ENCODE measurements around the gene PLA2G4E. TPM values are rescaled to one million over a fixed set of nuclear protein-coding genes. Genes with fewer than 3 reads are reported as not detected.

The PLA2G4E gene
- total RNA-seq, 1 donor from 2014 or later, result not detected

- ATAC-seq, result no peak
- DNase-seq (ENCODE audit: low spot score), result peak; percentile 45
- intact Hi-C loops (cut with DNase I), result loop anchor here (10.0 kb wide), 1 partner anchor 100 kb away; no protein-coding TSS in a partner anchor
These were observed 36.2 kb downstream of the PLA2G4E start for GRCh38 chr15:41984622-41985021.

GRCh38 chr15:41983621-41984571 is 36.9 kb downstream of the PLA2G4E start:
- DNase-seq (ENCODE audit: low spot score), result peak; percentile 36
- intact Hi-C loops (cut with DNase I), result loop anchor here (10.0 kb wide), 1 partner anchor 101 kb away; no protein-coding TSS in a partner anchor
- no peak for ATAC-seq

- intact Hi-C loops (cut with DNase I), result loop anchor here (10.0 kb wide), 1 partner anchor 102 kb away; no protein-coding TSS in a partner anchor
- ATAC-seq, result no peak
- DNase-seq (ENCODE audit: low spot score), result peak; percentile 18
These were observed 37.6 kb downstream of the PLA2G4E start for GRCh38 chr15:41983221-41983620.

- peak; percentile 22 for DNase-seq (ENCODE audit: low spot score)
- no peak for ATAC-seq
These were observed 38.5 kb downstream of the PLA2G4E start for GRCh38 chr15:41982133-41982930.

GRCh38 chr15:41981371-41982132 is 39.3 kb downstream of the PLA2G4E start:
- ATAC-seq, result no peak
- DNase-seq (ENCODE audit: low spot score), result peak; percentile 31
- intact Hi-C loops (cut with DNase I), result loop anchor here (10.0 kb wide), 1 partner anchor 103 kb away; no protein-coding TSS in a partner anchor

More at GRCh38 chr15:41982133-41982930, 38.5 kb downstream of the PLA2G4E start:
- intact Hi-C loops (cut with DNase I), result loop anchor here (10.0 kb wide), 1 partner anchor 102 kb away; no protein-coding TSS in a partner anchor

GRCh38 chr15:41980654-41981323 is 40.1 kb downstream of the PLA2G4E start:
- intact Hi-C loops (cut with DNase I), result loop anchor here (10.0 kb wide), 1 partner anchor 104 kb away; no protein-coding TSS in a partner anchor
- DNase-seq (ENCODE audit: low spot score) (peak; percentile 34), ATAC-seq (no peak)

GRCh38 chr15:41979493-41980266 is 41.2 kb downstream of the PLA2G4E start:
- DNase-seq (ENCODE audit: low spot score) (peak; percentile 10), ATAC-seq (no peak)
- intact Hi-C loops (cut with DNase I), result loop anchor here (10.0 kb wide), 1 partner anchor 105 kb away; no protein-coding TSS in a partner anchor

- ATAC-seq (no peak), DNase-seq (ENCODE audit: low spot score) (peak; percentile 17)
These were observed 42.3 kb downstream of the PLA2G4E start for GRCh38 chr15:41978534-41978933.

GRCh38 chr15:41977757-41978383 is 43.0 kb downstream of the PLA2G4E start:
- peak; percentile 21 for DNase-seq (ENCODE audit: low spot score)
- intact Hi-C loops (cut with DNase I), result no loop called here
- ATAC-seq, result no peak

More at GRCh38 chr15:41978534-41978933, 42.3 kb downstream of the PLA2G4E start:
- intact Hi-C loops (cut with DNase I), result no loop called here

GRCh38 chr15:41975669-41976068 is 45.2 kb downstream of the PLA2G4E start:
- no peak for ATAC-seq
- DNase-seq (ENCODE audit: low spot score), result no peak
- intact Hi-C loops (cut with DNase I), result no loop called here

GRCh38 chr15:41974041-41974440 is 46.8 kb downstream of the PLA2G4E start:
- ATAC-seq, result no peak
- intact Hi-C loops (cut with DNase I), result no loop called here
- no peak for DNase-seq (ENCODE audit: low spot score)

- peak; percentile 97 for DNase-seq (ENCODE audit: low spot score)
- intact Hi-C loops (cut with DNase I), result no loop called here
- ATAC-seq, result peak; percentile 97
These were observed 48.3 kb downstream of the PLA2G4E start, which contains the start of gene EHD4 for GRCh38 chr15:41972253-41973242. Gene EHD4 (minus strand): TSS chr15:41972557. CDS start chr15:41972494, 63 bp downstream.

- intact Hi-C loops (cut with DNase I), result no loop called here
- DNase-seq (ENCODE audit: low spot score) (peak; percentile 63), ATAC-seq (peak; percentile 5)
These were observed 49.0 kb downstream of the PLA2G4E start for GRCh38 chr15:41971895-41972252.

- ATAC-seq (peak; percentile 67), DNase-seq (ENCODE audit: low spot score) (peak; percentile 71)
- intact Hi-C loops (cut with DNase I), result no loop called here
These were observed 49.5 kb downstream of the PLA2G4E start for GRCh38 chr15:41971089-41971894.

GRCh38 chr15:41970456-41970855 is 50.4 kb downstream of the PLA2G4E start:
- ATAC-seq (no peak), DNase-seq (ENCODE audit: low spot score) (peak; percentile 15)
- intact Hi-C loops (cut with DNase I), result no loop called here
